WTC11 (cell line): ENCODE results near the gene LYRM2. TPM values are rescaled to one million over a fixed set of nuclear protein-coding genes. Genes with fewer than 3 reads are reported as not detected.

Source experiments
- ATAC-seq: fragments of 200-7000 bp; cut with Tn5 transposase; 2 replicates; pipeline ENCODE4 v1.10.0; 2021; ENCODE audit warnings: mild to moderate bottlenecking, moderate library complexity
- CTCF ChIA-PET: fragments of 300-600 bp; sonication (Branson Sonifier 250); formaldehyde crosslinking; loops from one replicate; lab custom pipeline; 2021; ENCODE audit warnings: antibody characterized with exemption; lab: Charles Lee
- POLR2A ChIA-PET: fragments of 350-600 bp; sonication (Branson Sonifier 250); formaldehyde crosslinking; loops from one replicate; lab custom pipeline; 2021; ENCODE audit warnings: antibody characterized with exemption; lab: Charles Lee
- DNase-seq: peaks from one replicate; pipeline ENCODE4 v3.0.0; 2021; ENCODE audit warnings: low spot score
- H3K27ac Mint-ChIP-seq: 2 replicates; pipeline ENCODE4 v1.8.0; 2021; ENCODE audit warnings: mixed read lengths
- H3K27me3 Mint-ChIP-seq: 2 replicates; pipeline ENCODE4 v1.8.0; 2021; ENCODE audit warnings: low read depth, mild to moderate bottlenecking, moderate library complexity, mixed read lengths
- H3K36me3 Mint-ChIP-seq: 2 replicates; pipeline ENCODE4 v1.8.0; 2021; ENCODE audit warnings: mixed read lengths
- H3K4me1 Mint-ChIP-seq: 2 replicates; pipeline ENCODE4 v1.8.0; 2022; ENCODE audit warnings: mixed read lengths
- H3K4me3 Mint-ChIP-seq: 2 replicates; pipeline ENCODE4 v1.8.0; 2021; ENCODE audit warnings: mild to moderate bottlenecking, moderate library complexity, mixed read lengths
- H3K9me3 Mint-ChIP-seq: 2 replicates; pipeline ENCODE4 v1.8.0; 2021; ENCODE audit warnings: mixed read lengths
- ATF1 ChIP-seq: sonication (generic); formaldehyde crosslinking; IDR thresholded peaks from 2 replicates; pipeline ENCODE4 v1.8.1; 2023; ENCODE audit warnings: mild to moderate bottlenecking, moderate library complexity, missing genetic modification reagents
- CBFB ChIP-seq: sonication (generic); formaldehyde crosslinking; IDR thresholded peaks from 2 replicates; pipeline ENCODE4 v1.8.1; 2022; ENCODE audit warnings: mild to moderate bottlenecking, low read depth, missing genetic modification reagents
- FOXK1 ChIP-seq: sonication (generic); formaldehyde crosslinking; IDR thresholded peaks from 2 replicates; pipeline ENCODE4 v1.8.0; 2022; ENCODE audit warnings: mild to moderate bottlenecking, moderate library complexity, missing genetic modification reagents
- NFE2L1 ChIP-seq: sonication (generic); formaldehyde crosslinking; IDR thresholded peaks from 2 replicates; pipeline ENCODE4 v1.8.1; 2023; ENCODE audit warnings: missing genetic modification reagents
- OVOL2 ChIP-seq: fragments of 250-450 bp; sonication (Bioruptor Pico); IDR thresholded peaks from 2 replicates; pipeline ENCODE4 v1.9.0; 2021; ENCODE audit warnings: mild to moderate bottlenecking, borderline replicate concordance
- SMAD3 ChIP-seq: sonication (generic); formaldehyde crosslinking; IDR thresholded peaks from 2 replicates; pipeline ENCODE4 v1.8.0; 2022; ENCODE audit warnings: missing genetic modification reagents, mild to moderate bottlenecking, borderline replicate concordance
- ZNF396 ChIP-seq: fragments of 250-450 bp; sonication (Bioruptor Pico); IDR thresholded peaks from 2 replicates; pipeline ENCODE4 v1.8.0; 2021; ENCODE audit warnings: mild to moderate bottlenecking, moderate library complexity, borderline replicate concordance
- total RNA-seq: library from RNA; stranded (reverse); gene quantifications from 3 replicates; pipeline ENCODE4 v1.2.3, GENCODE V29; 2021
- TF ChIP-seq, protein P1 (sequence below): sonication (generic); formaldehyde crosslinking; IDR thresholded peaks from 2 replicates; pipeline ENCODE4 v1.8.0; 2022; ENCODE audit warnings: mild to moderate bottlenecking, missing genetic modification reagents
- TF ChIP-seq, protein P2 (sequence below): sonication (generic); formaldehyde crosslinking; IDR thresholded peaks from 2 replicates; pipeline ENCODE4 v1.8.0; 2023; ENCODE audit warnings: missing genetic modification reagents, mild to moderate bottlenecking, borderline replicate concordance
- TF ChIP-seq, protein P3 (sequence below): sonication (generic); formaldehyde crosslinking; IDR thresholded peaks from 2 replicates; pipeline ENCODE4 v1.8.1; 2023; ENCODE audit warnings: mild to moderate bottlenecking, missing genetic modification reagents
- TF ChIP-seq, protein P4 (sequence below): sonication (generic); formaldehyde crosslinking; conservative IDR thresholded peaks from 2 replicates; pipeline ENCODE4 v1.8.1; 2022; ENCODE audit warnings: mild to moderate bottlenecking, missing genetic modification reagents
- TF ChIP-seq, protein P5 (sequence below): sonication (generic); formaldehyde crosslinking; IDR thresholded peaks from 2 replicates; pipeline ENCODE4 v1.8.0; 2022; ENCODE audit warnings: missing genetic modification reagents
- TF ChIP-seq, protein P6 (sequence below): sonication (generic); formaldehyde crosslinking; IDR thresholded peaks from 2 replicates; pipeline ENCODE4 v1.8.1; 2023; ENCODE audit warnings: mild to moderate bottlenecking, moderate library complexity, missing genetic modification reagents
- TF ChIP-seq, protein P7 (sequence below): sonication (generic); formaldehyde crosslinking; IDR thresholded peaks from 2 replicates; pipeline ENCODE4 v1.8.1; 2022; ENCODE audit warnings: low read depth, mild to moderate bottlenecking, moderate library complexity, missing genetic modification reagents, borderline replicate concordance
- TF ChIP-seq, protein P8 (sequence below): sonication (generic); formaldehyde crosslinking; IDR thresholded peaks from 2 replicates; pipeline ENCODE4 v1.8.1; 2023; ENCODE audit warnings: mild to moderate bottlenecking, missing genetic modification reagents

Gene LYRM2
- total RNA-seq, 1 experiment from 2014 or later = 22.2 TPM

DNA sequence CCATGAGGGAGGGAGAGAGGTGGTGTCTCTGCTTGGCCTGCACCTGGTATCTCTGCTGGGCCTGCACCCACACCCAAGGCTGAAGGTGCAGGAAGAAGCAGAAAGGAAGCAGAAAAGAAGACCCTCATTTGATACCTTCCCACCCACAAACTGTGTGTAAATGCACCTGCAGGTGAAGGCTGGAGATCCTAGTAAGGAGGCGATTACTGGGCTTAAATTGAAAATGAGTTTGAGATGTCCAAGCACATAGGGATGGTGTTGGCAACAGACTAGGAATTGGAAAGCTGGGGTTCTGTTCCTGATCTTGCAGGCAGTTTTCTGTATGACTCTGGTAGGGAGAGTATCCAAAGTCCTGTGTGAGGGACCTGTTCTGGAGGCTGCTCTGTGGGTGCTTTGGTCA is 74.7 kb downstream of the LYRM2 start:
- H3K36me3 Mint-ChIP-seq = no peaks in the 10 kb centered on the region
- H3K4me3 Mint-ChIP-seq = no peak overlapping the region
- ChIA-PET CTCF (no interaction called here), POLR2A (no interaction called here)
- H3K9me3 Mint-ChIP-seq = peaks cover 7% of the 10 kb centered on the region
- DNase-seq (no peak), ATAC-seq (no peak)
- no peak overlapping the region for H3K27ac Mint-ChIP-seq
- TF ChIP-seq, protein P1, sequence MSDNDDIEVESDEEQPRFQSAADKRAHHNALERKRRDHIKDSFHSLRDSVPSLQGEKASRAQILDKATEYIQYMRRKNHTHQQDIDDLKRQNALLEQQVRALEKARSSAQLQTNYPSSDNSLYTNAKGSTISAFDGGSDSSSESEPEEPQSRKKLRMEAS (CRISPR knock-in tag) = no peak
- TF ChIP-seq, protein P2, sequence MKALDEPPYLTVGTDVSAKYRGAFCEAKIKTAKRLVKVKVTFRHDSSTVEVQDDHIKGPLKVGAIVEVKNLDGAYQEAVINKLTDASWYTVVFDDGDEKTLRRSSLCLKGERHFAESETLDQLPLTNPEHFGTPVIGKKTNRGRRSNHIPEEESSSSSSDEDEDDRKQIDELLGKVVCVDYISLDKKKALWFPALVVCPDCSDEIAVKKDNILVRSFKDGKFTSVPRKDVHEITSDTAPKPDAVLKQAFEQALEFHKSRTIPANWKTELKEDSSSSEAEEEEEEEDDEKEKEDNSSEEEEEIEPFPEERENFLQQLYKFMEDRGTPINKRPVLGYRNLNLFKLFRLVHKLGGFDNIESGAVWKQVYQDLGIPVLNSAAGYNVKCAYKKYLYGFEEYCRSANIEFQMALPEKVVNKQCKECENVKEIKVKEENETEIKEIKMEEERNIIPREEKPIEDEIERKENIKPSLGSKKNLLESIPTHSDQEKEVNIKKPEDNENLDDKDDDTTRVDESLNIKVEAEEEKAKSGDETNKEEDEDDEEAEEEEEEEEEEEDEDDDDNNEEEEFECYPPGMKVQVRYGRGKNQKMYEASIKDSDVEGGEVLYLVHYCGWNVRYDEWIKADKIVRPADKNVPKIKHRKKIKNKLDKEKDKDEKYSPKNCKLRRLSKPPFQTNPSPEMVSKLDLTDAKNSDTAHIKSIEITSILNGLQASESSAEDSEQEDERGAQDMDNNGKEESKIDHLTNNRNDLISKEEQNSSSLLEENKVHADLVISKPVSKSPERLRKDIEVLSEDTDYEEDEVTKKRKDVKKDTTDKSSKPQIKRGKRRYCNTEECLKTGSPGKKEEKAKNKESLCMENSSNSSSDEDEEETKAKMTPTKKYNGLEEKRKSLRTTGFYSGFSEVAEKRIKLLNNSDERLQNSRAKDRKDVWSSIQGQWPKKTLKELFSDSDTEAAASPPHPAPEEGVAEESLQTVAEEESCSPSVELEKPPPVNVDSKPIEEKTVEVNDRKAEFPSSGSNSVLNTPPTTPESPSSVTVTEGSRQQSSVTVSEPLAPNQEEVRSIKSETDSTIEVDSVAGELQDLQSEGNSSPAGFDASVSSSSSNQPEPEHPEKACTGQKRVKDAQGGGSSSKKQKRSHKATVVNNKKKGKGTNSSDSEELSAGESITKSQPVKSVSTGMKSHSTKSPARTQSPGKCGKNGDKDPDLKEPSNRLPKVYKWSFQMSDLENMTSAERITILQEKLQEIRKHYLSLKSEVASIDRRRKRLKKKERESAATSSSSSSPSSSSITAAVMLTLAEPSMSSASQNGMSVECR (CRISPR knock-in tag) = no peak
- TF ChIP-seq, protein P3, sequence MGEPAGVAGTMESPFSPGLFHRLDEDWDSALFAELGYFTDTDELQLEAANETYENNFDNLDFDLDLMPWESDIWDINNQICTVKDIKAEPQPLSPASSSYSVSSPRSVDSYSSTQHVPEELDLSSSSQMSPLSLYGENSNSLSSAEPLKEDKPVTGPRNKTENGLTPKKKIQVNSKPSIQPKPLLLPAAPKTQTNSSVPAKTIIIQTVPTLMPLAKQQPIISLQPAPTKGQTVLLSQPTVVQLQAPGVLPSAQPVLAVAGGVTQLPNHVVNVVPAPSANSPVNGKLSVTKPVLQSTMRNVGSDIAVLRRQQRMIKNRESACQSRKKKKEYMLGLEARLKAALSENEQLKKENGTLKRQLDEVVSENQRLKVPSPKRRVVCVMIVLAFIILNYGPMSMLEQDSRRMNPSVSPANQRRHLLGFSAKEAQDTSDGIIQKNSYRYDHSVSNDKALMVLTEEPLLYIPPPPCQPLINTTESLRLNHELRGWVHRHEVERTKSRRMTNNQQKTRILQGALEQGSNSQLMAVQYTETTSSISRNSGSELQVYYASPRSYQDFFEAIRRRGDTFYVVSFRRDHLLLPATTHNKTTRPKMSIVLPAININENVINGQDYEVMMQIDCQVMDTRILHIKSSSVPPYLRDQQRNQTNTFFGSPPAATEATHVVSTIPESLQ (CRISPR knock-in tag) = no peak
- TF ChIP-seq, protein P4, sequence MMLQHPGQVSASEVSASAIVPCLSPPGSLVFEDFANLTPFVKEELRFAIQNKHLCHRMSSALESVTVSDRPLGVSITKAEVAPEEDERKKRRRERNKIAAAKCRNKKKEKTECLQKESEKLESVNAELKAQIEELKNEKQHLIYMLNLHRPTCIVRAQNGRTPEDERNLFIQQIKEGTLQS (CRISPR knock-in tag) = no peak
- TF ChIP-seq SMAD3 (no peak), ZNF396 (no peak), OVOL2 (CRISPR knock-in tag) (no peak), FOXK1 (CRISPR knock-in tag) (no peak), CBFB (CRISPR knock-in tag) (no peak), ATF1 (CRISPR knock-in tag) (no peak), NFE2L1 (CRISPR knock-in tag) (no peak)
- TF ChIP-seq, protein P5, sequence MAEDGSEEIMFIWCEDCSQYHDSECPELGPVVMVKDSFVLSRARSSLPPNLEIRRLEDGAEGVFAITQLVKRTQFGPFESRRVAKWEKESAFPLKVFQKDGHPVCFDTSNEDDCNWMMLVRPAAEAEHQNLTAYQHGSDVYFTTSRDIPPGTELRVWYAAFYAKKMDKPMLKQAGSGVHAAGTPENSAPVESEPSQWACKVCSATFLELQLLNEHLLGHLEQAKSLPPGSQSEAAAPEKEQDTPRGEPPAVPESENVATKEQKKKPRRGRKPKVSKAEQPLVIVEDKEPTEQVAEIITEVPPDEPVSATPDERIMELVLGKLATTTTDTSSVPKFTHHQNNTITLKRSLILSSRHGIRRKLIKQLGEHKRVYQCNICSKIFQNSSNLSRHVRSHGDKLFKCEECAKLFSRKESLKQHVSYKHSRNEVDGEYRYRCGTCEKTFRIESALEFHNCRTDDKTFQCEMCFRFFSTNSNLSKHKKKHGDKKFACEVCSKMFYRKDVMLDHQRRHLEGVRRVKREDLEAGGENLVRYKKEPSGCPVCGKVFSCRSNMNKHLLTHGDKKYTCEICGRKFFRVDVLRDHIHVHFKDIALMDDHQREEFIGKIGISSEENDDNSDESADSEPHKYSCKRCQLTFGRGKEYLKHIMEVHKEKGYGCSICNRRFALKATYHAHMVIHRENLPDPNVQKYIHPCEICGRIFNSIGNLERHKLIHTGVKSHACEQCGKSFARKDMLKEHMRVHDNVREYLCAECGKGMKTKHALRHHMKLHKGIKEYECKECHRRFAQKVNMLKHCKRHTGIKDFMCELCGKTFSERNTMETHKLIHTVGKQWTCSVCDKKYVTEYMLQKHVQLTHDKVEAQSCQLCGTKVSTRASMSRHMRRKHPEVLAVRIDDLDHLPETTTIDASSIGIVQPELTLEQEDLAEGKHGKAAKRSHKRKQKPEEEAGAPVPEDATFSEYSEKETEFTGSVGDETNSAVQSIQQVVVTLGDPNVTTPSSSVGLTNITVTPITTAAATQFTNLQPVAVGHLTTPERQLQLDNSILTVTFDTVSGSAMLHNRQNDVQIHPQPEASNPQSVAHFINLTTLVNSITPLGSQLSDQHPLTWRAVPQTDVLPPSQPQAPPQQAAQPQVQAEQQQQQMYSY (CRISPR knock-in tag) = no peak
- TF ChIP-seq, protein P6, sequence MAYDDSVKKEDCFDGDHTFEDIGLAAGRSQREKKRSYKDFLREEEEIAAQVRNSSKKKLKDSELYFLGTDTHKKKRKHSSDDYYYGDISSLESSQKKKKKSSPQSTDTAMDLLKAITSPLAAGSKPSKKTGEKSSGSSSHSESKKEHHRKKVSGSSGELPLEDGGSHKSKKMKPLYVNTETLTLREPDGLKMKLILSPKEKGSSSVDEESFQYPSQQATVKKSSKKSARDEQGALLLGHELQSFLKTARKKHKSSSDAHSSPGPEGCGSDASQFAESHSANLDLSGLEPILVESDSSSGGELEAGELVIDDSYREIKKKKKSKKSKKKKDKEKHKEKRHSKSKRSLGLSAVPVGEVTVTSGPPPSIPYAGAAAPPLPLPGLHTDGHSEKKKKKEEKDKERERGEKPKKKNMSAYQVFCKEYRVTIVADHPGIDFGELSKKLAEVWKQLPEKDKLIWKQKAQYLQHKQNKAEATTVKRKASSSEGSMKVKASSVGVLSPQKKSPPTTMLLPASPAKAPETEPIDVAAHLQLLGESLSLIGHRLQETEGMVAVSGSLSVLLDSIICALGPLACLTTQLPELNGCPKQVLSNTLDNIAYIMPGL (CRISPR knock-in tag) = no peak
- TF ChIP-seq, protein P7, sequence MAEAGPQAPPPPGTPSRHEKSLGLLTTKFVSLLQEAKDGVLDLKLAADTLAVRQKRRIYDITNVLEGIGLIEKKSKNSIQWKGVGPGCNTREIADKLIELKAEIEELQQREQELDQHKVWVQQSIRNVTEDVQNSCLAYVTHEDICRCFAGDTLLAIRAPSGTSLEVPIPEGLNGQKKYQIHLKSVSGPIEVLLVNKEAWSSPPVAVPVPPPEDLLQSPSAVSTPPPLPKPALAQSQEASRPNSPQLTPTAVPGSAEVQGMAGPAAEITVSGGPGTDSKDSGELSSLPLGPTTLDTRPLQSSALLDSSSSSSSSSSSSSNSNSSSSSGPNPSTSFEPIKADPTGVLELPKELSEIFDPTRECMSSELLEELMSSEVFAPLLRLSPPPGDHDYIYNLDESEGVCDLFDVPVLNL (CRISPR knock-in tag) = no peak
- TF ChIP-seq, protein P8, sequence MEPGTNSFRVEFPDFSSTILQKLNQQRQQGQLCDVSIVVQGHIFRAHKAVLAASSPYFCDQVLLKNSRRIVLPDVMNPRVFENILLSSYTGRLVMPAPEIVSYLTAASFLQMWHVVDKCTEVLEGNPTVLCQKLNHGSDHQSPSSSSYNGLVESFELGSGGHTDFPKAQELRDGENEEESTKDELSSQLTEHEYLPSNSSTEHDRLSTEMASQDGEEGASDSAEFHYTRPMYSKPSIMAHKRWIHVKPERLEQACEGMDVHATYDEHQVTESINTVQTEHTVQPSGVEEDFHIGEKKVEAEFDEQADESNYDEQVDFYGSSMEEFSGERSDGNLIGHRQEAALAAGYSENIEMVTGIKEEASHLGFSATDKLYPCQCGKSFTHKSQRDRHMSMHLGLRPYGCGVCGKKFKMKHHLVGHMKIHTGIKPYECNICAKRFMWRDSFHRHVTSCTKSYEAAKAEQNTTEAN = no peak
- H3K4me1 Mint-ChIP-seq = peaks cover 11% of the 10 kb centered on the region
- H3K27me3 Mint-ChIP-seq = no peaks in the 10 kb centered on the region
